Activated CD4-positive, alpha-beta T cell treated with anti-CD3 and anti-CD28 coated beads for 48 hours (primary cell): ENCODE measurements around the gene CACNG7.
A peak's percentile ranks its signal among the peaks of the same experiment; 100 is the strongest.
"Not testable (repeated sequence)": the region's sequence is repeated elsewhere in the genome, so short reads cannot be mapped to it uniquely, and the experiment has no call there.

Experiments
- DNase-seq: peaks from one replicate; pipeline ENCODE4 v3.0.0-alpha.2; 2020

CACNG7 gene

DNA sequence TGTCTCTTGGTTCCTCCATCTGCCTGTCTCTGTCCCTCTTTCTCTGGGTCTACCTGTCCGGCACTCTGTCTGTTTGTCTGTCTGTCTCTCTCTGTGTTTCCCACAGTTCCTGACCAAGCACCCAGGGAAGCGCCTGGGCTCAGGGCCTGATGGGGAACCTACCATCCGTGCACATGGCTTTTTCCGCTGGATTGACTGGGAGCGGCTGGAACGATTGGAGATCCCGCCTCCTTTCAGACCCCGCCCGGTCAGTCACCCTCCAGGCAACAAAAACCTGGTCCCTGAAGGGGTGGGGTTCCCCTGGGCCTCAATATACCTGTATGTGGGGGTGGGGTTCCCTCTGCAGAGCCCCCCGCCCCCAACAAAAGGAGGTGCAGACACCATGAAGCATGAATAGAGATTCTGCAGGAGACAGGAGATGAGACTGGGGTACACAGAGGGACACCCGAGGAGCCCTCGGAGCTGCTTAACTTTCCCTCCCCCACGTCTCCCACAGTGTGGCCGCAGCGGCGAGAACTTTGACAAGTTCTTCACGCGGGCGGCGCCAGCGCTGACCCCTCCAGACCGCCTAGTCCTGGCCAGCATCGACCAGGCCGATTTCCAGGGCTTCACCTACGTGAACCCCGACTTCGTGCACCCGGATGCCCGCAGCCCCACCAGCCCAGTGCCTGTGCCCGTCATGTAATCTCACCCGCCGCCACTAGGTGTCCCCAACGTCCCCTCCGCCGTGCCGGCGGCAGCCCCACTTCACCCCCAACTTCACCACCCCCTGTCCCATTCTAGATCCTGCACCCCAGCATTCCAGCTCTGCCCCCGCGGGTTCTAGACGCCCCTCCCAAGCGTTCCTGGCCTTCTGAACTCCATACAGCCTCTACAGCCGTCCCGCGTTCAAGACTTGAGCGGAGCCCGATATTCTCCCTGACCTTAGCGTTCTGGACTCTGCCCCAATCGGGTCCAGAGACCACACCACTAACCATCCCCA lies 2.6 kb upstream of the CACNG7 start:
- DNase-seq = peak; percentile 81

DNA sequence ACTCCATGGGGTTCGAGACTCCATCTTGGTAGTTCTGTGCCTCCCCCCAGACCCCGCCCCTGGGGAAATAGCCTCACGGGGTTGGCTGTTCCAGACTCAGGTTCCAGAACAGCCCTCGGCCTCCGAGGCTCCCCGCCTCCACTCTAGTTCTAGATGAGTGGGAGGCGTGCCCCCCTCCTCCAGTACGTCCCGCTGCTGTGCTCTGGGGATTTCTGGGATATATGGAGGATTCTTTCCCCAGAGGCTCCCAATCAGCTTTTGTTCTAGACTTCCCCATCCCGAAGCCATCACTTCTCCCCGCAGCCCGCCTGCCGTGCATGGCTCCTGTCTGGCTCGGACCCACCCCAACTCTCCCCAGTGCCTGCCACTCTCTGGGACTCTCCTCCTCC lies 1.9 kb upstream of the CACNG7 start:
- DNase-seq = no peak

DNA sequence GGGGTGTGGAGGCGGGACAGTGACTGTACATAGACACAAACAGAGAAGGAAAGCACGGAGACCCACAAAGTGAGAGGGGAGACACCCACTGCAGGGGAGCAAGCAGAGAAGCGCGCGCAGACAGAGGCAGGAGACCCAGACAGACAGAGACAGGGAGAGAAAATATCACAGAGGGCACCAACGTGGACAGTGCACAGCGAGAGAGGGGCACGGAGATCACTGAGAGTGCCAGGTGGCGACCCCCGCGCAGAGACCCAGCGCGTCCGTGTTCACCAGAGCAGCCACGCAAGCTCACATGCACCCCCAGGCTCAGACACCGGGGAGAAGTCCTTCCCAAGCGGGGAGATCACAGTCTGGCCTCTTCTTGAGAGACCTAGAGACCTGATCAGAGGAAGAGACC lies 1.4 kb upstream of the CACNG7 start:
- DNase-seq = no peak

DNA sequence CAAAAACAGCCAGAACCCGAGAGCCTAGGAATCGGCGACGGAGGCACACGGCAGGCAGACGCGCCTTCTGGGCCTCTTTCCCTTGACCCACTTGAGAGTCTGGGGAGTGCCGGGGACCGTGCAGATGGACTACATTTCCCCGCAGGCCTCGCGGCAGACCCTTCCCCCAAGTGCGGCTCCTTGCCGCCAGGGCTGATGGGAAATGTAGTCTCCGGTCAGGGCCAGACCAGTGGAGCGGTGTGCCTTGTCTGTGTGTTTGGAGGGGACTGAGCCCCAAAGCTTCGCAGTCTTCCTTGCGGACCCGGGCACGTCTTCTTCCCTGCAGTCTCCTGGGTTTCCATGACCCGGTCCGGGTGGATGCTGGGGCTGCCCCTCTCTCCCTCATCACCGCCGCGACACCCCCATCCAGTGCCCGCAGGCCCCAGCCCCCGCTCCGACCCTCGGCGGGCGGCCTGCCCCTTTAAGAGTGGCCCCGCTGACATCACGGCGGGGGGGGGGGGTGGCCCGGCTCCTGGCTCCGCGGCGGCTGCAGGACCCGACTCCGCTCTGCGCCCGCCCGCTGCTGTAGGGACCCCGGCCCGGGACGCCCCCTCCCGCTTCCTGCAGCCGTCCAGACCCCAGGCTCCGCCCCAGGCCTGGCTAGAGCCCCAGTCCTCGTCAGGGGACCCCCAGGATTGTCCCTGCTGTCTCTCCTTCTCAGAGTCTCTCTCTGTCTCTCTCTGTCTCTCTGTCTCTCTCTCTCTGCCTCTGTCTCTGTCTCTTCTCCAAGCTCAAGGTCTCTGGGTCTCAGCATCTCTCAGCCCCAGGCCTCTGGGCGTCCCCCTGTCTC lies 758 bp upstream of the CACNG7 start:
- peak; percentile 76 for DNase-seq

DNA sequence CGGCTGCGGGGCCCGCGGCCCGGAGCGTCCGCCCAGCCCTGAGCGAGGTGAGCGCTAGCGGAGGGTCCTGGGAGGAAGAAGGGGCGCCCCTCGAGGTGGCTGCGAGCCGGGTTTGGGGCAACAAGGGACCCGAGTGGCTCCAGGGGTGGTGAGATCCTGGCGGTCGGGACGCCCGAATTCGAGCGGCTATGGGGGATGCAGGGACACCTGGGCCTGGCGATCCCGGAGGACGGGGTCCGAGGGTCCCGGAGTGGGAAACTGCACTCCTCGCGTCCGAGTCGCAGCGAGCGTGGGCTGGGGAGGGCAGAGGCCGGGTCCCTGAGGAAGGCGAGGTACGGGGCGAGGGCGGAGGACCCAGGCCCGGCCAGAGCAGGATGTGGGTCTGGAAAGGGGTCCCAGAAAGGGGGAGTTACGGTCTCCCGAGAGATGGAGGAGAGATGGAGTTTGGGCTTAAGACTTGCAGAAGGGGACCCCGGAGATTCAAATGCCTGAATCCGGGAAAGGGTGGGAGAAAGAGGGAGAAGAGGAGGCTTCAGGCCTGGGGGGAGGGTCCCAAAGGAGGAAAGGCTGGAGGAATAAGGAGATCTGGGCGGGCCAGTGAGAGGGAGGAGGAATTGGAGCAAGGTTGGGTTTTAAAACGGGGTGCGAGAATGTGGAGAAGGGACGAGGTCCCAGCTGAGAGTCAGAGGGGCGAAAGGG lies 542 bp downstream of the CACNG7 start:
- DNase-seq = no peak

DNA sequence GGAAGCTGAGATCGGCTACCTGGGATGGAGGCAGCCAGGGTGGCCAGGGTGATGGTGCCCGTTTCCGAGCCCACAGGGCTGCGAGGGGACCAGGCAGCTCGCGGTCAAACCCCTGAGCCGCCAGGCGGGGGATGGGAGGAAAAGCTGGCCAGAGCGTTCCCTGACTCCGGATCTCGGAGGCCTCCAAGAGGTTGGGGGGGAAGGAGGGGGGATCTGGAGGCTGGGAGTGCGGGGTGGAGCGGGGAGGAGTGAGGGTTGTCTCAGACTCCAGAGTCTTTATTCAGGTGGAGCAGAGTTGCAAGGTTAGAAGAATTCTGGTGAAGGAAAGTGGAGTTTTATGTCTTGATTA lies 1.1 kb downstream of the CACNG7 start:
- no peak for DNase-seq

DNA sequence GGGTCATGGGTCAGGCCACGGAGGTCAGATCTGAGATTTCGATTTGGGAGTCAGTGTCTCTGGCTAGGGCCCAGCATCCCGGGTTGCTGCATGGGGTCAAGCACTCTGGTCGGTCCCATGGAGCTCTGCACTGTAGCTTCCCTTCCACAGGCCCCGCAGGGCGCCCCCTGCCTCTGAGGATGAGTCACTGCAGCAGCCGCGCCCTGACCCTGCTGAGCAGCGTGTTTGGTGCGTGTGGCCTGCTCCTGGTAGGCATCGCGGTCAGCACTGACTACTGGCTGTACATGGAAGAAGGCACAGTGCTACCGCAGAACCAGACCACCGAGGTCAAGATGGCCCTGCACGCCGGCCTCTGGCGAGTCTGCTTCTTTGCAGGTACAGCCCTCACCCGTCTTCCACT lies 3.6 kb downstream of the CACNG7 start:
- peak; percentile 36 for DNase-seq

DNA sequence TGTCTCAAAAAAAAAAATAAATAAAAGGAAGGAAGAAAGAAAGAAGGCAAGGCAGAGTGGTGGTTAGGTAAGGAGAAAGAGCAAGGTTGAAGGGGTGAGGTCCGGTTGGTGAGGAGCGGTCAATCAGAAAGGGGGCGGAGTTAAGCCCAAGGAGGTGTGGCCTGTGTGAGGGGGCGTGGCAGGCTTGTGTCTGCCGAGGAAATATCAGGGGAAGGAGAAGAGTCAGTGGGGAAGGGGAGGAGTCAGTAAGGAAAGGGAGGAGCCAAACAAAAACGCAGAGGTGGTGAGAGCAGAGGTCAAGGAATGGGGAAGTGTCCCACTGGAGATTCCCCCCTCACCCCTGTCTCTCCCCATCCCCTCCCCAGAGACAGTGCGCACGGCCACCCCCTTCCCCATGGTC lies 5.9 kb downstream of the CACNG7 start:
- no peak for DNase-seq

DNA sequence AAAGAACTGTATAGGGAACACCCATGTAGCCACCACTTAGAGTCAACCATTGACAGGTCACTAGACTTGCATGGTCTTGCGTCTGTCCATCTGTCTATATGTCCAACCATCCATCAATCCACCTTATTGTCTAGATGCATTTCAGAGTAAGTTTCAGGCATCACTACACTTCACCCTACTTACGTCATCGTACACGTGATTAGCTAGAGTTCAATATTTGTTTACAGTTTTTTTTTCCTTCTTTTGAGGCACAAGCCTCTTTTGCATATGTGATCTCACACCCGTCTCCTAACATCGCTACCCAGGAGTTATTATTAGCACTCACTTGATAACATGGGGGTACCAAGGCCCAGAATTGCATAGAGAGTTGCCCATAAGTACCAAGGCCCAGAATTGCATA lies 6.9 kb downstream of the CACNG7 start:
- no peak for DNase-seq

DNA sequence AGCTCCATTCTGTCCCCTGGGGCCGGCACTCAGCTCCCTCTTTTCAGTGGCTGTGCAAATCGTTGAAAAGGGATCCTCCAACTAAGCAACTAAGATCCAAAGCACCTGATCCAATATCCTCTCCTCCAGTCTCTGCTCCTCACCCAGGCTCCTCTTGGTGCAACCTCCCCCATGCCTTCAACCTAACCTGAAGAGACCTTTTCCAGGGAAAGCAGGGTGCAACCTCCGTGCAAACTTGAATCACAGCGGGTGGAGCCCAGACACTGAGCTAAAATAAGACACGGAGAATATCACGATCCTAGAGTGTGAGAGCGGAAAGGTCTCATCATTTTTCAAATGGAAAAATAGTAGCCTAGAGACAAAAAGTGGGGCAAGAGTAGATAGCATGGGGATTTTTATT lies 8.3 kb downstream of the CACNG7 start:
- no peak for DNase-seq

DNA sequence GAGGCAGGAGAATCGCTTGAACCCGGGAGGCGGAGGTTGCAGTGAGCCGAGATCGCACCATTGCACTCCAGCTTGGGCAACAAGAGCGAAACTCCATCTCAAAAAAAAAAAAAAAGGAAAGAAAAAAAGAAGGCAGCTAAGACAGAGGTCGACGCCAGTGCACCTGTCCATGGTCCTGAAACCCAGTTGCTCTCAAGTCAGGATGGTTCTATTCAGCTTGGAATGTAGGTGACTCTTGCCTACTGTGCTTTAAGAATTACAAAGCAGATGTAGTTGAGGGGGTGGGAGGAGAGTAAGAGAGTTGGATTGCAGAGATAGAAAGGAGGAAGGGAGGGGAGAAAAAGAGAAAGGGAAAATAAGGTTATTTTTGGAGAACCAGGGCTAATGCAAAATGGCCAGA lies 18.7 kb downstream of the CACNG7 start:
- DNase-seq = peak; percentile 39

DNA sequence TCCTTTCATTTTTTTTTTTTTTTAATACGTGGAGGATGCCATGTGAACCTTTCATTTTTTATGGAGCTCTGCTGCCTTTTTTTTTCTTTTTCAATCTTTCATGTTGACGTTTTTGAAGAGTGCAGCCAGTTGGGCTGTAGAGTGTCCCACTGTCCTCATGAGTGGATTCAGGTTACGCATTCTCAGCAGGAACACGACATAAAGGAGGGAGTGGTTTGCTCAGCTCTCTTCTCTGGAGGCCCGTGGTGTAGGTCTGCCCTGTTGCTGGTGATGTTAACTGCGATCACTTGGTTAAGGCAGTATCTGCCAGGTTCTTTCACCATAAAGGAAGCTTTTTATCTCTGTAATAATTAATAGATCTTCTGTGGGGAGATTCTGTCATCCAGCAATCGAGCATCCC lies 27.0 kb downstream of the CACNG7 start:
- no peak for DNase-seq

DNA sequence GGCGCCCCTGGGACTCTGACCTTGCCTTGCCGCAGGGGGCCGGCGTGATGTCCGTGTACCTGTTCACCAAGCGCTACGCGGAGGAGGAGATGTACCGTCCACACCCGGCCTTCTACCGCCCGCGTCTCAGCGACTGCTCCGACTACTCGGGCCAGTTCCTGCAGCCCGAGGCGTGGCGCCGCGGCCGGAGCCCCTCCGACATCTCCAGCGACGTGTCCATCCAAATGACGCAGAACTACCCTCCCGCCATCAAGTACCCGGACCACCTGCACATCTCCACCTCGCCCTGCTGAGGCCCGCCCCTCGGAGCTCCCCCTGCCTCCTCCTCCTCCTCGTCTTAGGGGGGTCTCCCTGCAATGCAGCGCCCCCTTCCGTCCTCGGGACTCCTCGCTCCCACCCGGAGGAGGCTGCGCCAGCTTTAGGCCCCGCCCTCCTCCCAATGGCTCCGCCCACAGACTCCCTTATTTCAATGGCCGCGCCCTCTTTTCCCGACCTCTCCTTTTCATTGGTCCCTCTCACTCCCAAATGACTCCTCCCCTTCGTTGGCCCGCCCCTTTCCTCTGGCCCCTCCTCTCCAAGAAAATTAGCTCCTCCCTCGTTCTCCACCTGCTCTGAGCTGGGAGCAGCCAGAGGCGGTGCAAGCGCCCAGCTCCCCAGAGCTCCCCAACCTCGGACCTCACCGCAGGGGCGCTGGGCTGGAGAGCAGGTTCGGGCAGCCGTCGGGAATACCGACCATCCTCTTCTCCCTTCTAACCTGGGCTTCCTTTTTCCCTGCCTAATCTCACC lies 33.1 kb downstream of the CACNG7 start:
- DNase-seq = peak; percentile 48

DNA sequence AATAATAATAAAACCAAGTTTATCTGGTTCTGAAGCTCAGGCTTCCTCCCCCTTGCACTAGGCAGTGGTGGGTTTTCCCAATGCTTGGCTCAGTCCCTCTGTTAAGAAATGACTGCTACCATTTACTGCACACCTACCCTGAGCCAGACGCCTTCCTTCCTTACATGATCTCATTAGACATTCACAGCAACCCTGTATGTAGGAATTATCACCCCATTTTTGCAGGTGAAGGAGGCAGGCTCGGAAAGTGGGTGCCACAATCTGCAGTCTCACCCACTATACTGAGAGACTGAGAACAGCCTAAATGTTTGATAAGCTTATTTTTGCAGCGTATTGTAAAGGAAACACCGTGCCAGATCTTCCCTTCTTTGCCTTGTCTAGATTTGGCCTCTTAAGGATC lies 35.3 kb downstream of the CACNG7 start:
- no peak for DNase-seq

DNA sequence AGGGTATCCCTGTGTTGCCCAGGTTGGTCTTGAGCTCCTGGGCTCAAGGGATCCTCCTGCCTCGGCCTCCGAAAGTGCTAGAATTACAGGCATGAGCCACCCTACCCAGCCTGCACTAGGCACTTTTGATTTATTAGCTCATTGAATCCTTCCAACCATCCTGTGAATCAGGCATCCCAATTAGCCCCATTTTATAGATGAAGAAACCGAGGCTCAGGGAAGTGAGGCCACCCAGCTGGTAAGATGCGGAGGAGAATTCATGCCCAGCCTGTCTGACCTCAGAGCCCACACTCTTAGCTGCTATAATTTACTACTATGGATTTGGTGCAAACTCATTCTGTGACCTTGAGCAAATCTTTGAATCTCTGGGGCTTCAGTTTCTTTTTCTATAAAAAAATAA lies 35.9 kb downstream of the CACNG7 start:
- no peak for DNase-seq

DNA sequence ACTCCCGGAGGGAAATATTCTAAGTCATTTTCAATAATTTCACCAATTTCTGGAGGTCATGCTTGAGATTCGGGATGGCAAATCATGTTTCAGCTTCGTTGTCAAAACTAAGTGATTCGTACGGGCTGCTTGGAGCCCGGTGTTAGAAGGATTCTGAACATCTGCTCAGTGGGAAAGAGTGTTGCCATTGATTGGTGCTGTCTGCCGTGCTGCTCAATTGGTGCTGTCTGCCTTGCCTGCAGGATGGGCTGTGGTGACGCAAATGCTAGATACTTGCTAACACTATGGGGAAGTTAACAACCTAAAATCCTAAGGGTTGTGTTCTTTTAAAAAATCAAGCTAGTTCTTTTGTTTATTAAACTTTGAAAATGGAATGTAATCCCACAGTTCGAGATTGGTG lies 36.4 kb downstream of the CACNG7 start:
- no peak for DNase-seq

DNA sequence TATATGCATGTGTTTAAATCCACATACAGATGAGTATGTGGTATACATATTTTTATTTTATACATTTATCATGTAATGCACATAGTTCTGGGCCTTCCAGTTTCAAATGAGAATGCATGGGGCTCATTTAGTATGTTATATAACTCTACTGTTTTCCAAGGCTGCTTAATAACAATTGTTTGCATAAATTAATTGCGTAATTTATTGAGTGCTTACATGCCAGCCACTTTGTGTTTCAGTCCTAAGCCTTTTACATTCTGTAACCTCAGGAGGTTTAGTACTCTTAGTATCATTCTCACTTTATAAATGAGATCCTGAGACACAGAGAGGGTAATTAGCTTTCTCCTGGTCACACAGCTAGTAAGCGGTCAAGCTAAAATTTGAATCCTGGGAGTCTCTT lies 36.9 kb downstream of the CACNG7 start:
- DNase-seq = no peak

DNA sequence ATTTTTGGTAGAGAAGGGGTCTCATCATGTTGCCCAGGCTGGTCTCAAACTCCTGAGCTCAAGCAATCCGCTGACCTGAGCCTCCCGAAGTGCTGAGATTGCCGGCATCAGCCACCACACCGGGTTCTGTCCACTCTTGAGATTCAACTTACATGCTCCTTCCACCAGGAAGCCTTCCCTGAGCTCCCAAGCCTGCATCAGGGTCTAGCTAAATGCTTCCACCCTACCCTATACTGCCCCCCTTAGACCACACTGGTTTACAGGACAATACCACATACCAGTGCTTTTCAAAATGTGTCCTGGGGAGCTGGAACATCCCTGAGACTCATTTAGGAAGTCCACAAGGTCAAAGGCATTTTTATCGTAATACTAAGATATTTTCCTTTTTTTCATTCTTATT lies 38.5 kb downstream of the CACNG7 start:
- no peak for DNase-seq

DNA sequence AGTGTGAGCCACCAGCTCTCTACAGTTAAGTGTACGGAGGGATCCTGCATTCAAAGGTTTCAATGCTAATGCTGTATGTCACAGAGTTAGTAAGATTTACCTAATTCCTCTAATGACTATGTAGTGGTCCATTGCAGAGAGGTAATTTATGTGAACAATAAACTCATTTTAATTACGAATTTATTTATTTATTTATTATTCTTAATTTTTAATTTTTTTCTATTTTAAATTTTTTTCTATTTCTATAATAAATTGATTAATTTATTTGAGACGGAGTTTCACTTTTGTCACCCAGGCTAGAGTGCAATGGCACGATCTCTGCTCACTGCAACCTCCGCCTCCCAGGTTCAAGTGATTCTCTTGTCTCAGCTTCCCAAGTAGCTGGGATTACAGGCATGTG lies 39.5 kb downstream of the CACNG7 start:
- not testable (repeated sequence) for DNase-seq

DNA sequence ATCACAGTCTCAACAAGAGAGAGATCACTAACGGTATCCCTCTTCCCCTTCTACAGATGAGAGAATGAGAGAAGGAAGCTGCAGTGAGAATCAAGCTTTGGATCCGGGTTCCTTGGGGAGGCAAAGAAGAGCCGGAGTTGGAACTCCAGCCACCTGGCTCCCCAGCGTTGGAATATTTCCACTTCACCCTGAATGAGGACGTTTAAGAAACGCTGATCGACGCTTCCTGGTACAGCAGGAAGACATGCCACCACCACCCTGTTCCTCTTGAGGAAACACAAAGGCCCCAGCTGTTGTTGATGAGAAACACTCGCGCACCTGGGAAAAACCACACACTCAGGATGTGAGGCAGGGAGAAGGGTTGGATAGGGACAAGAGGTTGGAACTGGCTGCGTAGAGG lies 42.4 kb downstream of the CACNG7 start:
- DNase-seq = no peak

DNA sequence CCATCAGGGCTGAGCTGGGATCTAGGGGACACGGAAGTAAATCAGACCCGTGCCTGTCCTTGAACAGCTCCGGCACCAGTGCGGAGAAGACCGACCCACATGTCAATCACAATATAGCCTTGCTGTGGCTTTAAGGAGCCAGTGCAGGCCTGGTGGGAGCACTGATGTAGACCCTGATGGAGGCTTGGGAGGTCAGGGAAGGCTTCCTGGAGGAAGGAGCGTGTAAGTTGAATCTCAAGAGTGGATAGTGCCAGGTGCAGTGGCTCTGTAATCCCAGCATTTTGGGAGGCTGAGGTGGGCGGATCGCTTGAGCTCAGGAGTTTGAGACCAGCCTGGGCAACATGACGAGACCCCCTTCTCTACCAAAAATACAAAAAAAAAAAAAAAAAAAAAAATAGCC lies 42.9 kb downstream of the CACNG7 start:
- DNase-seq = no peak

DNA sequence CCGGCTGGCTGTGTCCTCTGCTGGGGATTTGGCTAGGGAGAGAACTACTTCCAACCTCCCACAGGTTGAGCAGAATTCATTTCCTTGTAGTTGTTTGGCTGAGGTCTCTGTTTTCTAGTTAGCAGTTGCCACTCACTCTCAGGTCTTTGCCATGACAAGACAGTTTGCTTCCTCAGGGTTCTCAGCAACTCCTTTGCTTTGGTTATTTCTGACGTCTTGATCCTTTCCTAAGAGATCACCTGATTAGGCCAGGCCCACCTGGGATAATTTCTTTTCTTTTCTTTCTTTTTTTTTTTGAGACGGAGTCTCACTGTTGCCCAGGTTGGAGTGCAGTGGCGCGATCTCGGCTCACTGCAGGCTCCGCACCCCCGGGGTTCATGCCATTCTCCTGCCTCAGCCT lies 44.3 kb downstream of the CACNG7 start:
- no peak for DNase-seq
